Neuronal stem cell (in vitro differentiated cells): ENCODE results near the gene TXN2.

Source experiments
- DNase-seq: peaks from one replicate; pipeline ENCODE4 v3.0.0-alpha.2; 2013; ENCODE audit warnings: low spot score
- H2AFZ ChIP-seq: one replicate; pipeline ENCODE4 v1.6.1; 2013; ENCODE audit warnings: mild to moderate bottlenecking, low read length, inconsistent platforms
- H2AK5ac ChIP-seq: 2 replicates; pipeline ENCODE4 v1.6.1; 2013; ENCODE audit warnings: low read depth, mild to moderate bottlenecking, inconsistent platforms, low read length, moderate library complexity, mixed read lengths
- H2BK120ac ChIP-seq: 2 replicates; pipeline ENCODE4 v1.6.1; 2013; ENCODE audit warnings: low read depth, mild to moderate bottlenecking, inconsistent platforms, low read length, moderate library complexity, mixed read lengths
- H2BK12ac ChIP-seq: one replicate; pipeline ENCODE4 v1.6.1; 2013; ENCODE audit warnings: low read length, inconsistent platforms
- H2BK15ac ChIP-seq: 2 replicates; pipeline ENCODE4 v1.6.1; 2013; ENCODE audit warnings: mild to moderate bottlenecking, low read length, inconsistent platforms, mixed read lengths
- H2BK5ac ChIP-seq: one replicate; pipeline ENCODE4 v1.6.1; 2013; ENCODE audit warnings: inconsistent platforms, mild to moderate bottlenecking, low read length, moderate library complexity
- H3K14ac ChIP-seq: one replicate; pipeline ENCODE4 v1.6.1; 2013; ENCODE audit warnings: low read length, inconsistent platforms
- H3K18ac ChIP-seq: 2 replicates; pipeline ENCODE4 v1.6.1; 2013; ENCODE audit warnings: low read length, inconsistent platforms
- H3K23ac ChIP-seq: 2 replicates; pipeline ENCODE4 v1.6.1; 2013; ENCODE audit warnings: low read depth, mild to moderate bottlenecking, mixed read lengths, low read length, inconsistent platforms; ENCODE audit not compliant: poor library complexity
- H3K27ac ChIP-seq: replicated peaks from 3 replicates; pipeline ENCODE4 v1.5.1; 2013; ENCODE audit warnings: low read length, inconsistent platforms
- H3K27me3 ChIP-seq, 3 experiments: 2 replicates each; pipeline ENCODE4 v1.6.1; 2013; ENCODE audit warnings: low read length in 3 of 3, mild to moderate bottlenecking in 2 of 3, inconsistent platforms in 1 of 3, low read depth in 1 of 3, mixed read lengths in 1 of 3, moderate library complexity in 1 of 3; ENCODE audit not compliant: control insufficient read depth in 3 of 3, insufficient read depth in 3 of 3
- H3K36me3 ChIP-seq, 2 donors: replicated peaks in 1 of 2; 2 replicates each; pipeline ENCODE4 v1.6.1; 2013; ENCODE audit warnings: low read length in 2 of 2; ENCODE audit not compliant: control insufficient read depth in 2 of 2, insufficient read depth in 2 of 2
- H3K4ac ChIP-seq: 2 replicates; pipeline ENCODE4 v1.6.1; 2013; ENCODE audit warnings: inconsistent platforms, mild to moderate bottlenecking, low read length, moderate library complexity
- H3K4me1 ChIP-seq, 2 donors: 1 replicate in 1 of 2; 2 replicates in 1 of 2; pipeline ENCODE4 v1.6.1; 2013; ENCODE audit warnings: low read length in 2 of 2, low read depth in 1 of 2; ENCODE audit not compliant: control insufficient read depth in 2 of 2, insufficient read depth in 1 of 2
- H3K4me2 ChIP-seq: one replicate; pipeline ENCODE4 v1.6.1; 2013; ENCODE audit warnings: mild to moderate bottlenecking, low read length, inconsistent platforms; ENCODE audit not compliant: insufficient read depth, poor library complexity, severe bottlenecking
- H3K4me3 ChIP-seq, 2 donors: 2 replicates each; pipeline ENCODE4 v1.5.1; 2013; ENCODE audit warnings: low read length in 2 of 2, mild to moderate bottlenecking in 2 of 2, inconsistent platforms in 1 of 2, moderate library complexity in 1 of 2
- H3K79me1 ChIP-seq: one replicate; pipeline ENCODE4 v1.6.1; 2013; ENCODE audit warnings: low read depth, mild to moderate bottlenecking, inconsistent platforms, low read length, moderate library complexity
- H3K9ac ChIP-seq: one replicate; pipeline ENCODE4 v1.6.1; 2013; ENCODE audit warnings: mild to moderate bottlenecking, low read depth, low read length, inconsistent platforms; ENCODE audit not compliant: poor library complexity
- H3K9me3 ChIP-seq, 2 donors: replicated peaks in 1 of 2; 2 replicates each; pipeline versions ENCODE3 to v1.6.1; 2013; ENCODE audit warnings: low read length in 2 of 2, mild to moderate bottlenecking in 2 of 2, inconsistent platforms in 1 of 2, low read depth in 1 of 2, mixed read lengths in 1 of 2, moderate library complexity in 1 of 2; ENCODE audit not compliant: control insufficient read depth in 2 of 2, insufficient read depth in 1 of 2
- H4K8ac ChIP-seq: one replicate; pipeline ENCODE4 v1.6.1; 2013; ENCODE audit warnings: low read depth, mild to moderate bottlenecking, inconsistent platforms, low read length, moderate library complexity
- H4K91ac ChIP-seq: one replicate; pipeline ENCODE4 v1.6.1; 2013; ENCODE audit warnings: low read length, low read depth, mild to moderate bottlenecking, inconsistent platforms; ENCODE audit not compliant: poor library complexity
- WGBS, 2 donors: extraction: QIAGEN DNeasy Blood & Tissue Kit; methylation state at CpG; one replicate each; pipeline ENCODE4 v1.1.7; 2013; ENCODE audit warnings: missing lambda C conversion rate in 2 of 2, mixed read lengths in 1 of 2; ENCODE audit not compliant: insufficient read length in 2 of 2, insufficient replicate concordance in 1 of 2; ENCODE audit errors: extremely low coverage in 2 of 2; 5-methylcytosine and 5-hydroxymethylcytosine counted together

TXN2 gene

GRCh38 chr22:36486619-36487384 lies 5.4 kb upstream of the TXN2 start:
- H3K27me3 ChIP-seq = peaks cover 0 to 3% (median 0%) of the 10 kb centered on the region in 3 experiments
- H2BK120ac ChIP-seq = no peak overlapping the region
- no peak overlapping the region for H4K91ac ChIP-seq
- H3K4ac ChIP-seq = no peak overlapping the region
- H3K4me1 ChIP-seq = no peaks in the 10 kb centered on the region
- no peak overlapping the region for H3K9ac ChIP-seq
- no peak overlapping the region for H3K4me3 ChIP-seq
- H3K23ac ChIP-seq = no peak overlapping the region
- H3K4me2 ChIP-seq = no peak overlapping the region
- no peak overlapping the region for H3K27ac ChIP-seq
- H2AK5ac ChIP-seq = no peak overlapping the region
- no peak overlapping the region for H3K14ac ChIP-seq
- H2BK12ac ChIP-seq = no peak overlapping the region
- no peak overlapping the region for H2BK5ac ChIP-seq
- H3K9me3 ChIP-seq = peaks cover 3 to 12% of the 10 kb centered on the region in 2 donors
- H4K8ac ChIP-seq = no peak overlapping the region
- H3K36me3 ChIP-seq = peaks cover 14 to 37% of the 10 kb centered on the region in 2 donors
- H3K18ac ChIP-seq = no peak overlapping the region
- H2BK15ac ChIP-seq = no peak overlapping the region
- no peaks in the 10 kb centered on the region for H3K79me1 ChIP-seq
- no peak for DNase-seq
- H2AFZ ChIP-seq = no peak overlapping the region
- no CpG with 5 or more reads among the region's 13 CpGs for WGBS, 2 donors

- peaks cover 4 to 5% of the 10 kb centered on the region in 2 donors for H3K4me1 ChIP-seq
- H4K91ac ChIP-seq = no peak overlapping the region
- no peak overlapping the region for H3K18ac ChIP-seq
- peak overlapping the region; percentile 97 for H2AFZ ChIP-seq
- peaks cover 0 to 3% (median 0%) of the 10 kb centered on the region in 3 experiments for H3K27me3 ChIP-seq
- no peak overlapping the region for H4K8ac ChIP-seq
- H3K4me3 ChIP-seq = peak overlapping the region; percentile 66 to 88
- no peak overlapping the region for H3K14ac ChIP-seq
- H2BK15ac ChIP-seq = no peak overlapping the region
- WGBS, 2 donors = no CpG with 5 or more reads among the region's 9 CpGs
- H3K23ac ChIP-seq = no peak overlapping the region
- H2BK5ac ChIP-seq = peak overlapping the region; percentile 67
- H2BK12ac ChIP-seq = no peak overlapping the region
- peaks cover 0 to 3% of the 10 kb centered on the region in 2 donors for H3K9me3 ChIP-seq
- no peak overlapping the region for H2BK120ac ChIP-seq
- DNase-seq = no peak
- H3K4me2 ChIP-seq = peak overlapping the region; percentile 75
- H3K79me1 ChIP-seq = no peaks in the 10 kb centered on the region
- peaks cover 9 to 37% of the 10 kb centered on the region in 2 donors for H3K36me3 ChIP-seq
- peak overlapping the region; percentile 96 for H3K9ac ChIP-seq
- H3K27ac ChIP-seq = peak overlapping the region; percentile 77
- H2AK5ac ChIP-seq = no peak overlapping the region
- no peak overlapping the region for H3K4ac ChIP-seq
Measured at GRCh38 chr22:36480941-36481392, 473 bp downstream of the TXN2 start.

GRCh38 chr22:36478966-36479365 lies 2.5 kb downstream of the TXN2 start:
- Histone ChIP-seq H2BK120ac (no peak overlapping the region), H3K79me1 (no peaks in the 10 kb centered on the region), H4K91ac (no peak overlapping the region), H3K14ac (no peak overlapping the region), H3K18ac (no peak overlapping the region), H2BK15ac (no peak overlapping the region), H3K36me3 (peaks cover 12 to 56% of the 10 kb centered on the region in 2 donors), H2AFZ (no peak overlapping the region), H3K27me3 (peaks cover 0 to 3% (median 0%) of the 10 kb centered on the region in 3 experiments), H3K9ac (no peak overlapping the region), H3K9me3 (peaks cover 0 to 3% of the 10 kb centered on the region in 2 donors), H3K4ac (no peak overlapping the region), H3K23ac (no peak overlapping the region), H4K8ac (no peak overlapping the region), H2AK5ac (no peak overlapping the region), H2BK12ac (no peak overlapping the region), H3K27ac (no peak overlapping the region), H3K4me2 (no peak overlapping the region), H2BK5ac (no peak overlapping the region), H3K4me3 (no peak overlapping the region), H3K4me1 (peaks cover 4 to 5% of the 10 kb centered on the region in 2 donors)
- WGBS, 2 donors = no CpG with 5 or more reads among the region's 4 CpGs
- no peak for DNase-seq

- no peak overlapping the region for H4K91ac ChIP-seq
- H2AFZ ChIP-seq = no peak overlapping the region
- no peak overlapping the region for H2AK5ac ChIP-seq
- H3K9me3 ChIP-seq = no peaks in the 10 kb centered on the region
- H2BK12ac ChIP-seq = no peak overlapping the region
- no peak overlapping the region for H3K9ac ChIP-seq
- H3K27me3 ChIP-seq = no peaks in the 10 kb centered on the region
- H3K79me1 ChIP-seq = peaks cover 2% of the 10 kb centered on the region
- H3K23ac ChIP-seq = no peak overlapping the region
- no peak overlapping the region for H2BK15ac ChIP-seq
- peaks cover 15 to 78% of the 10 kb centered on the region in 2 donors for H3K36me3 ChIP-seq
- H2BK5ac ChIP-seq = no peak overlapping the region
- H3K27ac ChIP-seq = no peak overlapping the region
- no peak overlapping the region for H3K18ac ChIP-seq
- H3K4me2 ChIP-seq = no peak overlapping the region
- no peak overlapping the region for H2BK120ac ChIP-seq
- no peak overlapping the region for H4K8ac ChIP-seq
- H3K14ac ChIP-seq = no peak overlapping the region
- H3K4me3 ChIP-seq = no peak overlapping the region
- DNase-seq = no peak
- WGBS, 2 donors = no CpG with 5 or more reads among the region's 6 CpGs
- H3K4me1 ChIP-seq = no peaks in the 10 kb centered on the region
- H3K4ac ChIP-seq = no peak overlapping the region
Measured at GRCh38 chr22:36475341-36475740, 6.1 kb downstream of the TXN2 start.
